Kidney epithelial cell (primary cell): ENCODE results near the gene NPTX1. TPM values are rescaled to one million over a fixed set of nuclear protein-coding genes. Genes with fewer than 3 reads are reported as not detected.

Experiments used
- DNase-seq: peaks from one replicate; pipeline ENCODE4 v3.0.0-alpha.2; 2010; ENCODE audit warnings: low read depth
- H3K27me3 ChIP-seq: 2 replicates; pipeline ENCODE4 v1.6.0; 2011; ENCODE audit warnings: low read length; ENCODE audit not compliant: control insufficient read depth, insufficient read depth
- H3K36me3 ChIP-seq: 2 replicates; pipeline ENCODE4 v1.5.1; 2011; ENCODE audit warnings: low read length; ENCODE audit not compliant: control insufficient read depth, insufficient read depth
- H3K4me3 ChIP-seq: 2 replicates; pipeline ENCODE4 v1.5.1; 2011; ENCODE audit warnings: low read depth, mild to moderate bottlenecking, control low read depth, low read length
- total RNA-seq: library from RNA; depleted of rRNA; stranded (reverse); fragments of >200 nt; gene quantifications from 2 replicates; pipeline ENCODE4 v1.2.3, GENCODE V29; 2015
- TF ChIP-seq, protein P1 (sequence below): IDR thresholded peaks from 2 replicates; pipeline ENCODE4 v1.5.1; 2011; ENCODE audit warnings: mild to moderate bottlenecking, moderate library complexity, low read length, control low read depth, inconsistent platforms; ENCODE audit not compliant: insufficient read depth, poor library complexity, severe bottlenecking

Gene NPTX1
- total RNA-seq, 1 donor from 2014 or later, result not detected

DNA sequence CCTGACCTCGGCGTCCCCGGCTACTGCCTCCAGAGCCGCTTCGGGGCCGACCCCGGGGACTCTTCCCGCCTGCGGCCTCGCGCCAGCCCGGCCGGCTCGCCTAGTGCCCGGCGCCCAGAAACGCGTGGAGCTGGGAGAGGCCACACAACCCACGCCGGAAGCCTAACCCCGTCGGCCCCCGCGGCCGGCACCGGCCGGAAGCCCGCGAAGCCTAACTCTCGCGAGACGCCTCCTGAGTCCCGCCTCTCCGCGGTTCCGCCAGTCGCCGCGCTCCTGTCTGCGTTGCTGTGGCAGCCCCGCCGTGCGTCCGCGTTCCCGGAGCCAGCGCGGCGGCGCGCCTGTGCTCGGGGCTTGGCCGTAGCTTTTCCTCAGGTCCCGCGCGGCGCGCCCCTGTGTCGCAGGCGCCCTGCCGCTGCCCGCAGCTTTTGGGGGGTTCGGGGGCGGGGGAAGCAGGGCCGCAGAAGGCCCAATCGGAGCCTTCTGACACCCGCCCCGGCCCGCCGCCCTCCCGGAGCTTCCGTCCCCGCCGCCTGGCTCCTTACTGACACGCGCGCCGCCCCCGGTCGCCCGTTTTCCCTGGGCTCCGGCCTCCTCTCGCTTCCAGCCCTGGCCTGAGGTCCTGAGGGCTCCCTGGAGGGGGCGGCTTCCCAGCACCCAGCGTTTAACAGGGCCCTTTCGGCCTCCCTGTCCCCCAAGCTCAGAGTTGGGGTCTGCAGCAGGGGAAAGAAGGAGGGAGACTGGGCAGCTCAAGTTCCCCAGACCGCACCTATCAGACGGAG, 21.7 kb downstream of the NPTX1 start:
- H3K36me3 ChIP-seq, result no peaks in the 10 kb centered on the region
- H3K4me3 ChIP-seq, result peak overlapping the region; percentile 77
- H3K27me3 ChIP-seq, result peaks cover 12% of the 10 kb centered on the region
- TF ChIP-seq, protein P1, sequence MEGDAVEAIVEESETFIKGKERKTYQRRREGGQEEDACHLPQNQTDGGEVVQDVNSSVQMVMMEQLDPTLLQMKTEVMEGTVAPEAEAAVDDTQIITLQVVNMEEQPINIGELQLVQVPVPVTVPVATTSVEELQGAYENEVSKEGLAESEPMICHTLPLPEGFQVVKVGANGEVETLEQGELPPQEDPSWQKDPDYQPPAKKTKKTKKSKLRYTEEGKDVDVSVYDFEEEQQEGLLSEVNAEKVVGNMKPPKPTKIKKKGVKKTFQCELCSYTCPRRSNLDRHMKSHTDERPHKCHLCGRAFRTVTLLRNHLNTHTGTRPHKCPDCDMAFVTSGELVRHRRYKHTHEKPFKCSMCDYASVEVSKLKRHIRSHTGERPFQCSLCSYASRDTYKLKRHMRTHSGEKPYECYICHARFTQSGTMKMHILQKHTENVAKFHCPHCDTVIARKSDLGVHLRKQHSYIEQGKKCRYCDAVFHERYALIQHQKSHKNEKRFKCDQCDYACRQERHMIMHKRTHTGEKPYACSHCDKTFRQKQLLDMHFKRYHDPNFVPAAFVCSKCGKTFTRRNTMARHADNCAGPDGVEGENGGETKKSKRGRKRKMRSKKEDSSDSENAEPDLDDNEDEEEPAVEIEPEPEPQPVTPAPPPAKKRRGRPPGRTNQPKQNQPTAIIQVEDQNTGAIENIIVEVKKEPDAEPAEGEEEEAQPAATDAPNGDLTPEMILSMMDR, result no peak
- DNase-seq, result peak; percentile 71

DNA sequence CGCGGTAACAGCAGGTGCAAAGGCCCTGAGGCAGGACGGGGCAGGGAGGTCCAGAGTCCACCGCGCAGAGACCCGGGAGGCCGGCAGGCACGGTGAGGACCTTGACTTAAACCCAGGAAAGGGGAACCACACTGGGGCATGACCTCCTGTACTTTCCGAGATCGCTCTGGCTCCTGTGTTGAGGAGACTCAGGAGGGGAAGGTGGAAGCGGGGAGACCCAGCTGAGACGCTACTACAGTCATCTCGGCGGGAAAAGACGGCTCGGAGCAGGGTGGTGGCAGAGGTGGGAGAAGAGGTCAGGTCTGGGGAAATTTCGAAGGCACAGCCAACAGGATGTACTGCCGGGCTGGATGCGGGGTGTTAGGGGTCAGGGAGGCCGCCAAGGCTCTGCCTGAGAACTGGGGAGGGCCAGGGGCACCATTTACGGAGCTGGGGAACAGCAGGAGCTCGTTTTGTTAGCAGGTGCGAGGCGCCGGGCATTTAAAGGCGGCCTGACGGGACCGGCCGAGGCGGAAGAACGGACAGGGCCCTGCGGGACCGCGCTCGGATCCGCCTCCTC, 22.3 kb downstream of the NPTX1 start:
- Histone ChIP-seq H3K4me3 (peak overlapping the region; percentile 77), H3K36me3 (no peaks in the 10 kb centered on the region), H3K27me3 (peaks cover 12% of the 10 kb centered on the region)
- TF ChIP-seq, protein P1, result no peak
- DNase-seq, result no peak

DNA sequence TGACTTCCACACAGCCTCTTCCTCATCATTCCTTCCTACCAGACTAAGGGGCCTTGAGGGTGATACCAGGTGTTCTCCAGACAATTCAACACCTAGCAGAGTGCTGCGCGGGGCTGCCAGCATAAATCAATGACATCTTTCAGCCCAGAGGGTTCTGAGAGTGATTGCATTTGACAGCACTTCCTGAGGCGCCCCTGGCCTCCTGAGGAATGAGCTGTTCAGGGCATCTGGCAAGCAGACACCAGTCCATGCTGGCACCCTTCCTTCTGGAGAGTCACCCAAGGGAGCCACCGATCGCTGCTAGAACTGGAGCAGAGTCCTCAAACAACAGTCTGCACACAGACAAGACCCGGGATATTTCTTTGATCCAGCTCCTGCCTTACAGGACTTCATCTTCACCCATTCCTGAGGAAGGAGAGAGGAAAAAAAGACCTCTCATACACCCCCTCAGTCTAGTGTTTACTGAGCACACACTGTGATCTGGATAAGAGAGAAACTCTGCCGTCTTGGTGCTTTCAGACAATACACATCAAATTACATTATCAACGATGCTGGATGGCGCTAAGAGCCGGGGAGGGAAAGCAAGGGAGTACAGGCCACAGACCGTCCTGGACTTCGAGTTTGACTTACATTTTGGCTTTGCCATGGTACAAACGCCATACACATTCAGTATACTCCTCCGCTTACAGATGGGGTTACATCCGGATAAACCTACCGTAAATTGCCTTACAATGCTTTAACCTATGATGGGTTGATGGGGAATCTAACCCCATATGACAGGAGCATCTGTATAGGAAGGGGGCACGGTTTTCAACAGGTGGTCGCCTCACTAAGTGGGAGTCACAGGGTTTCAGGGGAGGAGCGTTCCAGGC, 23.0 kb downstream of the NPTX1 start:
- no peaks in the 10 kb centered on the region for H3K36me3 ChIP-seq
- TF ChIP-seq, protein P1, result no peak
- no peak for DNase-seq
- peak overlapping the region; percentile 77 for H3K4me3 ChIP-seq
- H3K27me3 ChIP-seq, result peaks cover 13% of the 10 kb centered on the region

DNA sequence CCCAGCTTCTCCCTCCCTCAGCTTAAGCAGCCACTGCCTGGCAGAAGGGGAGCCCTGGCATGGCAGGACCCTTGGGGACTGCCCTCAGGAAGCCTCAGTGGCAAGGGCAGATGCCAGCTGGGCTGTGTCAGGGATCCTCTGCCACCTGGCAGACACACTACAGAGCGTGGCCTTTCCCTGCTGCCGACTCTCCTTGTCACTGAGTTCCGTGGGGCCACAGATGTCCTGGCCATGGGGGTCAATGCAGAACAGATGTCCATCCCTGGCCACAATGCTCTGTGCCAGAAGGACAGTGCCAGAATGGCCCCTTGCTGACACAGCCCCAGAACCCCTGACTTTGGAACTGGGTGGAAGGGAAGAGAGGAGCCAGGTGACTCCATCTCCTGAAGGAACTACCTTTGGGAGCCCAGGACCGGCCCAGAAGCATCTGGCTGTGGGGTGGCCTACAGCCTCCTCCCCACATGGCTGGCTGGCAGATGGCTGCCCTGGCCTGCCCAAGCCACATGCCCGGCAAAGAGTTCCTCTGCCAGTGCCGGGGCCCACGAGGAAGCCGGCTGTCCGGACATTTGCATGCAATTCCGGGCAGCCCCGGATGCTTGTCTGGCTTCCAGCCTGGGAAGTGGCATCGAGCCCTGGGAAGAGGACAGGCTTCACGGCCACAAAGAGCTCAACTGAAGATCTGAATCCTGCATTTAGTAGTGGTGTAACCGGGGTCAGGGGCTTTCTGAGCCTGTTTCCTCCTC, 24.1 kb downstream of the NPTX1 start:
- TF ChIP-seq, protein P1, result no peak
- DNase-seq, result no peak
- H3K36me3 ChIP-seq, result no peaks in the 10 kb centered on the region
- H3K27me3 ChIP-seq, result peaks cover 16% of the 10 kb centered on the region
- no peak overlapping the region for H3K4me3 ChIP-seq

DNA sequence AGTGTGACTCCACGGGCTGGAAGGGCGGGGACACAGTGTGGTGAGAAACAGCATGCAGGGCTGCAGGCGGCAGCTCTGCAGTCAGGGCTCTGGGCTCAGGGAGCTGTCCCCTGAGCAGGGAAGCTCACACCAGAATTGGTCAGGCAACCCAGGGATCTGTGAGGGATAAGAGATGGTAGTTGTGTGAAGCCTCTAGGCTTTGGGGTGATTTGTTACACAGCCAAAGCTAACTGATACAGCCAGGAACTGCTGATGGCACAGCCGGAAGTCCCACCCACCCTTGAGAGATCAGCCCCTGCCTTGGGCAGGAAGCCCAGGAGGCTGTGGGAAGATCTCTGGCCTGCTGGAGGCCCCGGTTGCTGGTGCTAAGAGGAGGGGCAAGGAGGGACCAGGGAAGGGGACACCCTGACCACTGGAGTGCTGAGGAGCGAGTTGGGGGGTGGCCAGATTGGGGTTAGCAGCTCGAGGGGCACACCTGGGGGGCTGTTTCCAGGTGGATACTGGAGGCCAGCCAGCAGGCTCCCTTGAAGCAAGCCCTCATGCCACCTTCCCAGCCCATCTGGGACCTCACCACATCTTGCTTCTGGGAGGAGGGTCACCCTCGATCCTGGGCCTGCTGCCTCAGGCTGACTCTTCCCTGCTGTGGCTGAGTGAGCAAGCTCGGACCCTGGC, 25.2 kb downstream of the NPTX1 start:
- DNase-seq, result no peak
- TF ChIP-seq, protein P1, result no peak
- no peak overlapping the region for H3K4me3 ChIP-seq

More for the DNA sequence above, 25.2 kb downstream of the NPTX1 start:
- no peaks in the 10 kb centered on the region for H3K36me3 ChIP-seq
- peaks cover 13% of the 10 kb centered on the region for H3K27me3 ChIP-seq
